Urinary bladder (tissue), 4 donors: ENCODE results near the gene DCHS2. TPM values are rescaled to one million over a fixed set of nuclear protein-coding genes. Genes with fewer than 3 reads are reported as not detected.
"Not testable (repeated sequence)": the region's sequence is repeated elsewhere in the genome, so short reads cannot be mapped to it uniquely, and the experiment has no call there.

Source experiments
- DNase-seq: peaks from one replicate; pipeline ENCODE4 v3.0.0-alpha.2; 2015; ENCODE audit errors: extremely low spot score
- H3K27ac ChIP-seq: one replicate; pipeline ENCODE4 v1.5.1; 2013; ENCODE audit warnings: low read depth, mild to moderate bottlenecking, moderate library complexity
- H3K36me3 ChIP-seq: one replicate; pipeline ENCODE4 v1.6.1; 2013; ENCODE audit warnings: mild to moderate bottlenecking, moderate library complexity; ENCODE audit not compliant: insufficient read depth
- H3K4me1 ChIP-seq: one replicate; pipeline ENCODE4 v1.6.1; 2013; ENCODE audit warnings: mild to moderate bottlenecking, moderate library complexity; ENCODE audit not compliant: insufficient read depth
- H3K4me3 ChIP-seq: one replicate; pipeline ENCODE4 v1.5.1; 2013; ENCODE audit warnings: low read depth, low read length
- WGBS: extraction: QIAGEN DNeasy Blood & Tissue Kit; methylation state at CpG from one replicate; pipeline ENCODE4 v1.1.7; 2013; 5-methylcytosine and 5-hydroxymethylcytosine counted together
- polyA plus RNA-seq: library from polyadenylated mRNA; stranded (reverse); fragments of 200-250 nt; gene quantifications from one replicate; pipeline ENCODE4 v1.2.3, GENCODE V29; 2013
- total RNA-seq: library from RNA; depleted of rRNA; stranded (reverse); fragments of >200 nt; gene quantifications from one replicate; pipeline ENCODE4 v1.2.3, GENCODE V29; 2014
- donor health status: healthy with polysubstance abuse.
- donor health status: healthy.

The DCHS2 gene
- total and polyA plus RNA-seq, 2 donors, result 1.2 to 14.0 TPM

GRCh38 chr4:154304679-154305078, 186.9 kb downstream of the DCHS2 start:
- no peak overlapping the region for H3K4me3 ChIP-seq
- H3K4me1 ChIP-seq, result no peaks in the 10 kb centered on the region
- 82% methylated on average over 5 of the region's 5 CpGs for WGBS
- H3K36me3 ChIP-seq, result no peaks in the 10 kb centered on the region
- no peak overlapping the region for H3K27ac ChIP-seq
- DNase-seq, result no peak

- Histone ChIP-seq H3K36me3 (no peaks in the 10 kb centered on the region), H3K27ac (no peak overlapping the region), H3K4me3 (no peak overlapping the region), H3K4me1 (no peaks in the 10 kb centered on the region)
- no peak for DNase-seq
- WGBS, result 60% methylated on average over 4 of the region's 4 CpGs
Observed at GRCh38 chr4:154294652-154295350, 196.8 kb downstream of the DCHS2 start.

GRCh38 chr4:154293427-154293826, 198.2 kb downstream of the DCHS2 start:
- no peak for DNase-seq
- H3K36me3 ChIP-seq, result no peaks in the 10 kb centered on the region
- H3K27ac ChIP-seq, result no peak overlapping the region
- WGBS, result 86% methylated on average over 9 of the region's 9 CpGs
- no peaks in the 10 kb centered on the region for H3K4me1 ChIP-seq
- H3K4me3 ChIP-seq, result no peak overlapping the region

GRCh38 chr4:154292589-154292988, 199.0 kb downstream of the DCHS2 start:
- no peak overlapping the region for H3K27ac ChIP-seq
- no peaks in the 10 kb centered on the region for H3K4me1 ChIP-seq
- 97% methylated on average over 2 of the region's 2 CpGs for WGBS
- DNase-seq, result no peak
- H3K4me3 ChIP-seq, result no peak overlapping the region
- H3K36me3 ChIP-seq, result no peaks in the 10 kb centered on the region

DNA sequence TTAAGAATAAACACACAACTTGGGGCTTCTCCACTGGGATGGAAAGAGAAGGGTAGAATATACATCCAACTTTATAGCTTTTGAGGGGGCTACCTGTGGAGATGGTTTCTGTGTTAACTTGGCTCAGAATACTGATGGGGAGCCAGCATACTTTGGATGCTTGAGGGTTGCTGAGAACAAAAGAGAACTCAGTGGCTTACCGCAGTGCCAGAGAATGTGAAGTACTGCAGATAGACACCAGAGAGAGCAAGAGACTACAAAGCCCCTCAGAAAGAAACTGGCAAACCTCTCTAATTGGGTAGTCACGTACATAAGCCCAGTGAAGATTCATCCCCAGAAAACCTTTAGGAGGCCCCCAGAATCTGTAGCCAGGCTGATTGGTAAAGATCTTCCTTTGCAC, 214.4 kb downstream of the DCHS2 start:
- Histone ChIP-seq H3K4me1 (no peaks in the 10 kb centered on the region), H3K4me3 (no peak overlapping the region), H3K36me3 (no peaks in the 10 kb centered on the region), H3K27ac (no peak overlapping the region)
- no peak for DNase-seq
- 66% methylated on average over 2 of the region's 2 CpGs for WGBS

DNA sequence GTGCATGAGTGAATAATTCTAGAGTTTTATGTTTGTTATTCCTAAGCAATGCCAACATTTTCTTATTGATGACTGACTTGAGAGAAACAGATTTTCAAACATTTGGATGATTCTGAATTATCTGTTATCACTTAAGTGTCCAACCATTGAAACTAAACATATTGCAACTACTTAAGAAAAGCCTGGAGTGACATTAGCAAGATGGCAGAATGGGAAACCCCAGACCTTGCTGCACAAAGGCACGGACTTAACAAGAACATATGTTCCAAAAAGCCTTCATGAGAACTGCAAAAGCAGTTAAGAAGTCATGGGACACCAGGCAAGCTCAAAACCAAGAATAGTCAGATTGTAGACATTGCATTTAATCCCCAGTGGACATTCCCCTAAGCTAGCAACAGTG, 215.1 kb downstream of the DCHS2 start:
- Histone ChIP-seq H3K36me3 (no peaks in the 10 kb centered on the region), H3K4me1 (no peaks in the 10 kb centered on the region), H3K4me3 (no peak overlapping the region), H3K27ac (no peak overlapping the region)
- DNase-seq, result no peak
- 87% methylated on average over 1 of the region's 1 CpG for WGBS

- H3K4me3 ChIP-seq, result no peak overlapping the region
- H3K27ac ChIP-seq, result no peak overlapping the region
- no peak for DNase-seq
- no peaks in the 10 kb centered on the region for H3K36me3 ChIP-seq
- no peaks in the 10 kb centered on the region for H3K4me1 ChIP-seq
- 62% methylated on average over 4 of the region's 4 CpGs for WGBS
Observed at GRCh38 chr4:154254999-154255398, 236.6 kb downstream of the DCHS2 start.

DNA sequence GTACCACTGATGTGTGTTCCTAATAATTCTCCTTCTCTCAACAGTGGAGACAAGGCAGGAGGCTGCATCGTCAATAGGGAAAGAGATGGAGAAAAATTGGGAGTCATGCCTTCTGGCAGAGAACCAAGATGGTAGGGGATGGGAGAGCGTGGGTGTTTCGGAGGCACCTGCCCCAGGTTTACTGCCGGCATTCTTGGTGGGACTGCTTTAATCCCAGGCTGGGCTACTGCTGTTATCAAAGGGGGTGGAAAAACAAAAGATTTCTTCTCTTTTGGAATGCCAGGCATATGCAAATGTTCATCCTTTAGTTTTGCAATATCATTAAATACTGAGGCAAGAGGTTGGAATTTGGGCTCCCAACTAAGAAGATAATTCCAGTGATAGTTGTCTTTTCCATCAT, 257.0 kb downstream of the DCHS2 start:
- no peak overlapping the region for H3K4me3 ChIP-seq
- no peaks in the 10 kb centered on the region for H3K36me3 ChIP-seq
- no peak overlapping the region for H3K27ac ChIP-seq
- WGBS, result 91% methylated on average over 4 of the region's 4 CpGs
- DNase-seq, result no peak
- H3K4me1 ChIP-seq, result no peaks in the 10 kb centered on the region

DNA sequence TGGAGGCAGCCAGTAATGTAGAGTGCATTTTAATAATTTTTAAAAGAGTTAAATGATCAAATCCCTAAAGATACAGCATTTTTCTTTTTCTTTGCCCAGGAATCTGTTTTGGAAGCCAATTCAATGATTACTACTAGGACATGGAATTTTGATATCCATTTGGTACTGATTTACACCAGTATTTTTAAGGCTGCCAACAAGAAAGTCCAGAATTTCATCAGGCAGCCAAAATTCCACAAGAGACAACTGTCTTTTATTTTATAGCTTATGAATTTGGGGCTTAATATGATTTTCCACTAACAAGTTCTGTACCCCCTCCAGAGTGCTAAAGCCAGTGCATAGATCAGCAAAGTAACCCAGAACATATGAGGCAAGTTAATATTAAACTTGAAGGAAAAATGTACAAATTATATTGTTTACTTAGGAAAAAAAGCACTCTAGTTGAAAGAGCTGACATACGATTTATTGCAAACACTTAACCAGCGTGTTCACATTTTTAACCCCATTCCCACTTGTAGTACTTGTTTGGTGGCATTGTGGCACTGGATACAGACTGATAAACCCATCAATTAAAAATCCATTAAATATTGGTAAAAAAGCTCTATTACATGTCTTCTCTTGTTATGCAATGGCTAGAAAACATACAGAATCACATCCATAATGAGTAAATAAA, 259.7 kb downstream of the DCHS2 start:
- Histone ChIP-seq H3K4me1 (no peaks in the 10 kb centered on the region), H3K27ac (no peak overlapping the region), H3K36me3 (no peaks in the 10 kb centered on the region), H3K4me3 (no peak overlapping the region)
- 55% methylated on average over 2 of the region's 2 CpGs for WGBS
- no peak for DNase-seq

DNA sequence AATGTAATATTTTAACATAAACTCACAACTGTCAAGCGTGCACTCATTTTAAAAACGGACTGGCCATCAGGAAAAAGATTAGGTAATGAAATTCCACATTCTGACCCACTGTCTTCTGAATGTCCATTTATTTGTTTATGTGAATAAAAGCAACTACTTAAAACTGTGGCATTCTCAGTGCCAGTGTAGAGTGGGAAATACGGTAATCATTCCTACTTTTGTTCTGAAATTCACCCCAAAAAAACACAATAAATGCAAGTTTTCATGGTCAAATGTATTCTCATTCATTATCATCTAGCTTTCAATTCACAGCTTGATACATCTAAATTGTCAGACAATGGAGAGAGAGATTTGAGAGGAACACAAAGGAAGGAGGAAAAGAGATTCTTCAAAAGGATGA, 260.9 kb downstream of the DCHS2 start:
- DNase-seq, result no peak
- Histone ChIP-seq H3K4me1 (no peaks in the 10 kb centered on the region), H3K36me3 (no peaks in the 10 kb centered on the region), H3K4me3 (no peak overlapping the region), H3K27ac (no peak overlapping the region)
- WGBS, result 87% methylated on average over 3 of the region's 3 CpGs

DNA sequence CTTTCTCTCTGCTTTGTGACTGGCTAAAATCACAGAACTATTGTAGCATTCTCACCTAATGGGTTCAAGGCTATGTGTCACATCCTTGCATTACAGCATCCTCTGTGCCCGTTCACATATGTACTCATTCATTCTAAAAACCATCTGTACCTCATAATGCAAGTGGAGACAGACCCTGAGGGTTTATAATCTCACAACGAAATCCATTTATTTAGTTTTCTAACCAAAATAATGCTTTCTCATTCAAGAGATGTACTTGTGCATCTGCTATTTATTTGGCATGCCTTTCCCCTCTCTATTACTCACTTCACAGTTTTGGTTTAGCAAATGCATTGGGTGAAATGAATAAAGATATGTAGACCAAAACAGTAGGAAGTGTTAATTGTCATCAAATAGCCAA, 261.5 kb downstream of the DCHS2 start:
- 43% methylated on average over 2 of the region's 2 CpGs for WGBS
- DNase-seq, result no peak
- H3K36me3 ChIP-seq, result no peaks in the 10 kb centered on the region
- H3K4me3 ChIP-seq, result no peak overlapping the region
- H3K27ac ChIP-seq, result no peak overlapping the region
- H3K4me1 ChIP-seq, result no peaks in the 10 kb centered on the region

DNA sequence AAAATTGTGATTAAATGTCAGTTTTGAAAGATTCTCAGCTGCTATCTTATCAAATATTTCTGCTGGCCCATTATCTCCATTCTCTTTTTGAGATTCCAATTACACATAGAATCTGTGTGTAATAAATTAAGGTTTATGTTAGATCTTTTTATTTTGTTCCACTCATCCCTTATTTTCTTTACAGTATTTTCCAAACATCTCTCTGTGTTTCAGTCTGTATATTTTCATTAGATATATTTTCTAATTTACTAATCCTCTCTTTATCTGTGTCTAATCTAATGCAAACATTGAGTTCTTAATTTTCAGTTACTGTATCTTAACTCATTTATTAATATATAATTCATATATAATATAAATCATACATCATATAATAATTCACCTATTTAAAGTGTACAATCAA, 268.7 kb downstream of the DCHS2 start:
- H3K36me3 ChIP-seq, result no peaks in the 10 kb centered on the region
- no peak overlapping the region for H3K4me3 ChIP-seq
- H3K27ac ChIP-seq, result no peak overlapping the region
- no peak for DNase-seq
- H3K4me1 ChIP-seq, result no peaks in the 10 kb centered on the region

DNA sequence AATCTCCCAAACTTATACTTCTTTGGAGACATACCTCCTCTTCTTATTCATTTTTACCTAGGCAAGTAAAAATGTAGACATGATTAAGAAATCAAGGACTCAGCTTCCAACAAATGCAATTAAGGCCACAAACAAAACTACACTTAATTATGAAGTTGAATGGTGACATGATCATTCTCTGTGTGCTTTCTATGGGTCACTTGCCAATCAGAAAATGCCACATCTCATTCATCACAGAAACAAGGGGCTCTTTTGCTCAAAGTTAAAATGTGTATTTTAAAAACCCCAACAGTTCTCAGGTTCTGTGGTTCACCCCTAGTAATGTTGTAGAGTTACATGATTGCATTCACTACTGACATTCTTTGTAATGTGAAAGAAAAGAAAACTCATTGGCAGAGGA, 273.5 kb downstream of the DCHS2 start:
- H3K27ac ChIP-seq, result no peak overlapping the region
- H3K36me3 ChIP-seq, result no peaks in the 10 kb centered on the region
- no peak overlapping the region for H3K4me3 ChIP-seq
- DNase-seq, result no peak
- H3K4me1 ChIP-seq, result no peaks in the 10 kb centered on the region

GRCh38 chr4:154217384-154217783, 274.2 kb downstream of the DCHS2 start:
- WGBS, result 85% methylated on average over 13 of the region's 13 CpGs
- H3K27ac ChIP-seq, H3K4me1 ChIP-seq, DNase-seq, H3K4me3 ChIP-seq, H3K36me3 ChIP-seq: not testable (repeated sequence)
